Neural progenitor cell (in vitro differentiated cells): ENCODE results near the gene IER5. TPM values are rescaled to one million over a fixed set of nuclear protein-coding genes. Genes with fewer than 3 reads are reported as not detected.
A peak's percentile ranks its signal among the peaks of the same experiment; 100 is the strongest.

ENCODE experiments used
- DNase-seq: peaks from one replicate; pipeline ENCODE4 v3.0.0-alpha.2; 2016; ENCODE audit warnings: low spot score
- H2AFZ ChIP-seq: fragments of 200-600 bp; sonication (generic); replicated peaks from 2 replicates; pipeline ENCODE4 v1.6.1; 2016; ENCODE audit warnings: antibody characterized with exemption
- H3F3A ChIP-seq: fragments of 200-600 bp; sonication (generic); 2 replicates; pipeline ENCODE4 v1.6.1; 2016; ENCODE audit warnings: antibody characterized with exemption, low read depth
- H3K27ac ChIP-seq: fragments of 200-600 bp; sonication (generic); 2 replicates; pipeline ENCODE4 v1.5.1; 2016; ENCODE audit warnings: mild to moderate bottlenecking
- H3K27me3 ChIP-seq: fragments of 200-600 bp; sonication (generic); 2 replicates; pipeline ENCODE4 v1.6.1; 2016; ENCODE audit warnings: mild to moderate bottlenecking, moderate library complexity
- H3K36me3 ChIP-seq: fragments of 200-600 bp; sonication (generic); 2 replicates; pipeline ENCODE4 v1.5.1; 2016
- H3K4me1 ChIP-seq: fragments of 200-600 bp; sonication (generic); 2 replicates; pipeline ENCODE4 v1.6.1; 2016; ENCODE audit warnings: mixed run types
- H3K4me2 ChIP-seq: fragments of 200-600 bp; sonication (generic); 2 replicates; pipeline ENCODE4 v1.6.1; 2016
- H3K4me3 ChIP-seq: fragments of 200-600 bp; sonication (generic); 2 replicates; pipeline ENCODE4 v1.5.1; 2016
- H3K79me2 ChIP-seq: fragments of 200-600 bp; sonication (generic); 2 replicates; pipeline ENCODE4 v1.6.1; 2016; ENCODE audit warnings: low read depth
- H3K9ac ChIP-seq: fragments of 200-600 bp; sonication (generic); 2 replicates; pipeline ENCODE4 v1.6.1; 2016
- H3K9me3 ChIP-seq: fragments of 200-600 bp; sonication (generic); 2 replicates; pipeline ENCODE4 v1.5.1; 2016; ENCODE audit warnings: low read depth
- H4K20me1 ChIP-seq: fragments of 200-600 bp; sonication (generic); 2 replicates; pipeline ENCODE4 v1.6.1; 2016; ENCODE audit warnings: low read depth
- H3K27ac Mint-ChIP-seq: 3 replicates; pipeline ENCODE4 v1.8.0; 2021; ENCODE audit warnings: mixed read lengths
- H3K27me3 Mint-ChIP-seq: 2 replicates; pipeline ENCODE4 v1.8.0; 2022; ENCODE audit warnings: low read depth, mild to moderate bottlenecking, inconsistent platforms, moderate library complexity, mixed read lengths; ENCODE audit not compliant: insufficient read depth
- H3K36me3 Mint-ChIP-seq: 3 replicates; pipeline ENCODE4 v1.8.0; 2021; ENCODE audit warnings: mixed read lengths
- H3K4me1 Mint-ChIP-seq: 3 replicates; pipeline ENCODE4 v1.8.0; 2021; ENCODE audit warnings: mixed read lengths
- H3K4me3 Mint-ChIP-seq: 3 replicates; pipeline ENCODE4 v1.8.0; 2021; ENCODE audit warnings: mild to moderate bottlenecking, moderate library complexity, mixed read lengths
- H3K9me3 Mint-ChIP-seq: 3 replicates; pipeline ENCODE4 v1.8.0; 2020; ENCODE audit warnings: mixed read lengths
- EZH2 ChIP-seq: fragments of 200-600 bp; sonication (generic); IDR thresholded peaks from 2 replicates; pipeline ENCODE4 v1.6.1; 2017; ENCODE audit warnings: antibody characterized with exemption, mild to moderate bottlenecking, moderate library complexity
- EZH2phosphoT487 ChIP-seq: fragments of 200-600 bp; sonication (generic); IDR thresholded peaks from 2 replicates; pipeline ENCODE4 v1.6.1; 2017; ENCODE audit warnings: antibody characterized with exemption
- total RNA-seq: library from RNA; depleted of rRNA; stranded (reverse); fragments of >200 nt; gene quantifications from 2 replicates; pipeline ENCODE4 v1.2.3, GENCODE V29; 2015; ENCODE audit warnings: low replicate concordance
- TF ChIP-seq, protein P1 (sequence below): fragments of 200-600 bp; sonication (generic); IDR thresholded peaks from 2 replicates; pipeline ENCODE4 v1.5.1; 2017; ENCODE audit warnings: antibody characterized with exemption, mild to moderate bottlenecking

IER5 gene
- total RNA-seq, 1 donor from 2014 or later = 8.0 TPM

DNA sequence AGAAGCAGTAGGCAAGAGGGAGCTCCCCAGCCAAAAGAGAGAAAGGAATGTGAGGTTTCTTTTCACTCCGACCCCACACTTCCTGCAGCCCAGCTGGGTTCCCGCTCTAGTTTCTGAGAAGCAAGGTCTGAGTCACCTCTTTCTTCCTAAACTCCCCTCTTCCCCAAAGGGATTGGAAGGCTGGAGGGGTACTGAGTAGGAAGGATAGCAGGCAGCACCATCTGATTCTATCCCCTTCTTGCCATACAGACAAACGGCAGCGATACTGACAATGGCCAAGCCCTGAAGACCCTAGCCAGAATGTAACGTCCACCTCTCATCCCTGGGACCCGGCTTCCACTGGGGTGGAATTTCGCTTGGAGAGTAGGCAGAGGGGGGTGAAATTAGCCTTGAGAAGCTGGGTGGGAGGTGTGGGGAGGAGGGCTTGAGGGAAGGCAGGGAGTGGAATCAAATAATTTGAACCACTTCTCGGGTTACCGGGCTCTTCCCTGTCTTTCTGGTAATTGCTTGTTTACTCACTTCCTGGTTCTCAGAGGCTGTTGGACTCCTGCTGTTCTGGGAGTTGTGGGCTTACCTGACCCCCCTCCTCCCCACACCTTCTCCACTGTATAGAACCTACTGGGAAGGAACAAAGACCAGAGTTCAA lies 13.2 kb downstream of the IER5 start:
- Mint-ChIP-seq H3K36me3 (no peaks in the 10 kb centered on the region), H3K9me3 (no peaks in the 10 kb centered on the region), H3K27ac (peak overlapping the region; percentile 59), H3K4me1 (peaks cover 85% of the 10 kb centered on the region), H3K27me3 (peaks cover 8% of the 10 kb centered on the region), H3K4me3 (peak overlapping the region; percentile 66)
- Histone ChIP-seq H3K9me3 (no peaks in the 10 kb centered on the region), H3K9ac (no peak overlapping the region), H3K27me3 (peaks cover 69% of the 10 kb centered on the region), H3K27ac (no peak overlapping the region), H3K79me2 (no peaks in the 10 kb centered on the region), H3K4me2 (peak overlapping the region; percentile 74), H3K4me1 (peaks cover 59% of the 10 kb centered on the region), H4K20me1 (no peaks in the 10 kb centered on the region), H3K36me3 (no peaks in the 10 kb centered on the region), H3F3A (peaks cover 54% of the 10 kb centered on the region), H2AFZ (no peak overlapping the region), H3K4me3 (peak overlapping the region; percentile 35)
- peak; percentile 64 for DNase-seq
- TF ChIP-seq, protein P1, sequence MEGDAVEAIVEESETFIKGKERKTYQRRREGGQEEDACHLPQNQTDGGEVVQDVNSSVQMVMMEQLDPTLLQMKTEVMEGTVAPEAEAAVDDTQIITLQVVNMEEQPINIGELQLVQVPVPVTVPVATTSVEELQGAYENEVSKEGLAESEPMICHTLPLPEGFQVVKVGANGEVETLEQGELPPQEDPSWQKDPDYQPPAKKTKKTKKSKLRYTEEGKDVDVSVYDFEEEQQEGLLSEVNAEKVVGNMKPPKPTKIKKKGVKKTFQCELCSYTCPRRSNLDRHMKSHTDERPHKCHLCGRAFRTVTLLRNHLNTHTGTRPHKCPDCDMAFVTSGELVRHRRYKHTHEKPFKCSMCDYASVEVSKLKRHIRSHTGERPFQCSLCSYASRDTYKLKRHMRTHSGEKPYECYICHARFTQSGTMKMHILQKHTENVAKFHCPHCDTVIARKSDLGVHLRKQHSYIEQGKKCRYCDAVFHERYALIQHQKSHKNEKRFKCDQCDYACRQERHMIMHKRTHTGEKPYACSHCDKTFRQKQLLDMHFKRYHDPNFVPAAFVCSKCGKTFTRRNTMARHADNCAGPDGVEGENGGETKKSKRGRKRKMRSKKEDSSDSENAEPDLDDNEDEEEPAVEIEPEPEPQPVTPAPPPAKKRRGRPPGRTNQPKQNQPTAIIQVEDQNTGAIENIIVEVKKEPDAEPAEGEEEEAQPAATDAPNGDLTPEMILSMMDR = no peak
- no peak for TF ChIP-seq EZH2phosphoT487
- no peak for TF ChIP-seq EZH2

- Histone ChIP-seq H3K4me3 (no peak overlapping the region), H3F3A (peaks cover 59% of the 10 kb centered on the region), H3K79me2 (no peaks in the 10 kb centered on the region), H3K4me1 (peaks cover 53% of the 10 kb centered on the region), H3K9me3 (no peaks in the 10 kb centered on the region), H2AFZ (no peak overlapping the region), H3K4me2 (no peak overlapping the region), H3K9ac (no peak overlapping the region), H4K20me1 (no peaks in the 10 kb centered on the region), H3K27me3 (peaks cover 72% of the 10 kb centered on the region), H3K27ac (no peak overlapping the region), H3K36me3 (no peaks in the 10 kb centered on the region)
- peak overlapping the region; percentile 90 for H3K4me3 Mint-ChIP-seq
- H3K9me3 Mint-ChIP-seq = no peaks in the 10 kb centered on the region
- no peak overlapping the region for H3K27ac Mint-ChIP-seq
- H3K27me3 Mint-ChIP-seq = peaks cover 8% of the 10 kb centered on the region
- peaks cover 85% of the 10 kb centered on the region for H3K4me1 Mint-ChIP-seq
- no peaks in the 10 kb centered on the region for H3K36me3 Mint-ChIP-seq
- DNase-seq = no peak
- TF ChIP-seq, protein P1 = no peak
- TF ChIP-seq EZH2phosphoT487 (no peak), EZH2 (no peak)
These were observed 14.3 kb downstream of the IER5 start for GRCh38 chr1:181102841-181103240.

GRCh38 chr1:181103399-181103798 lies 14.9 kb downstream of the IER5 start:
- no peak for DNase-seq
- H3K27ac ChIP-seq = no peak overlapping the region
- no peaks in the 10 kb centered on the region for H3K79me2 ChIP-seq
- H3K36me3 Mint-ChIP-seq = no peaks in the 10 kb centered on the region
- H3K9ac ChIP-seq = no peak overlapping the region
- H4K20me1 ChIP-seq = no peaks in the 10 kb centered on the region
- H3K4me1 Mint-ChIP-seq = peaks cover 85% of the 10 kb centered on the region
- H3K27me3 ChIP-seq = peaks cover 68% of the 10 kb centered on the region
- peaks cover 59% of the 10 kb centered on the region for H3F3A ChIP-seq
- peak overlapping the region; percentile 90 for H3K4me3 Mint-ChIP-seq
- no peak overlapping the region for H3K4me3 ChIP-seq
- peaks cover 53% of the 10 kb centered on the region for H3K4me1 ChIP-seq
- peaks cover 6% of the 10 kb centered on the region for H3K27me3 Mint-ChIP-seq
- no peak overlapping the region for H3K27ac Mint-ChIP-seq
- H3K9me3 Mint-ChIP-seq = peaks cover 2% of the 10 kb centered on the region
- no peaks in the 10 kb centered on the region for H3K9me3 ChIP-seq
- TF ChIP-seq EZH2phosphoT487 (no peak), EZH2 (no peak)
- TF ChIP-seq, protein P1 = no peak
- H3K4me2 ChIP-seq = peak overlapping the region; percentile 94
- H3K36me3 ChIP-seq = no peaks in the 10 kb centered on the region
- no peak overlapping the region for H2AFZ ChIP-seq
